ENCODE data around the gene DOK4. TPM values are rescaled to one million over a fixed set of nuclear protein-coding genes. Genes with fewer than 3 reads are reported as not detected.

The DOK4 gene
- total RNA-seq, 1 donor from 2014 or later: 23.2 TPM

DNA sequence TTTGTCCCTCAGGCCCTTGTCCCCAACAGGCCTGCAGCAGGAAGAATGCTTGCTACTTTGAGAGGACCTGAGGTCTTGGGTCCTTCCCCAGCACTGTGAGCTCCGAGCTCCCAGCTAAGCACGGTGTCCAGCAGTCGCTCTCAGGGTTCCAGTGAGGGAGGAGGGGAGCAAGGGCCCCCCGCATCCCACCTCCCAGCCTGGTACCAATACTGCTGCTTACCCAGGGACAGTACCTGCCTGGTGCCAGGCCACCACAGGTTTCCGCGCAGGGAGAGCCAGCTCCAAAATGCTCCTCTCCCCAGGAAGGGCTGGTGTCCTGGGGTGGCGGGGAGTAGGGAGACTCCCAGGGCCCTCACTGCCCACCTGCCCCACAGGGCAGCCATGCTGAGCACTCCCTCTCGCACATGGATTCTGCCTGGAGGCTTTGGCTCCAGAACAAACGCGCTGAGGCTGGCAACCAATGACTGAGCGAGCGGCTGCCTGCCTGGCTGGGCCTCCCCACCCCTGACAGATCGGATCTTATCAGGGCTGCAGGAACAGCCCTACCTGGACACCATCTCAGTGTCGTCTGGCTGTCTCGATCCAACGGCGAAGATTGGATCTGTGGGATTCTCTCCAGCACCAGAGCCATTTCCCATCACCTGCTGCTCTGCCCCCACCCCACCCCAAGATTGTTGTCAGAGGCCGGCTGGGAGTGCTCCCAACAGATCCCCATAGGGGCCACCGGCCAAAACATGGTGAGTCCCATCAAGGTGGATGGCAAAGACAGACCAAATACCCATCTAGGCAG is 2.4 kb downstream of the DOK4 start:
- TF ChIP-seq, protein P1, sequence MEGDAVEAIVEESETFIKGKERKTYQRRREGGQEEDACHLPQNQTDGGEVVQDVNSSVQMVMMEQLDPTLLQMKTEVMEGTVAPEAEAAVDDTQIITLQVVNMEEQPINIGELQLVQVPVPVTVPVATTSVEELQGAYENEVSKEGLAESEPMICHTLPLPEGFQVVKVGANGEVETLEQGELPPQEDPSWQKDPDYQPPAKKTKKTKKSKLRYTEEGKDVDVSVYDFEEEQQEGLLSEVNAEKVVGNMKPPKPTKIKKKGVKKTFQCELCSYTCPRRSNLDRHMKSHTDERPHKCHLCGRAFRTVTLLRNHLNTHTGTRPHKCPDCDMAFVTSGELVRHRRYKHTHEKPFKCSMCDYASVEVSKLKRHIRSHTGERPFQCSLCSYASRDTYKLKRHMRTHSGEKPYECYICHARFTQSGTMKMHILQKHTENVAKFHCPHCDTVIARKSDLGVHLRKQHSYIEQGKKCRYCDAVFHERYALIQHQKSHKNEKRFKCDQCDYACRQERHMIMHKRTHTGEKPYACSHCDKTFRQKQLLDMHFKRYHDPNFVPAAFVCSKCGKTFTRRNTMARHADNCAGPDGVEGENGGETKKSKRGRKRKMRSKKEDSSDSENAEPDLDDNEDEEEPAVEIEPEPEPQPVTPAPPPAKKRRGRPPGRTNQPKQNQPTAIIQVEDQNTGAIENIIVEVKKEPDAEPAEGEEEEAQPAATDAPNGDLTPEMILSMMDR (IDR thresholded peaks at IDR 0.05; ENCODE audit: insufficient read depth, low read length, poor library complexity, severe bottlenecking): no peak
- H3K36me3 ChIP-seq (ENCODE audit: control insufficient read depth, insufficient read depth, low read length): no peaks in the 10 kb centered on the region
- no peaks in the 10 kb centered on the region for H3K27me3 ChIP-seq (ENCODE audit: control insufficient read depth, insufficient read depth, low read length)
- no peak overlapping the region for H3K4me3 ChIP-seq (ENCODE audit: low read depth, low read length)
- no peak for DNase-seq (ENCODE audit: low read depth)

DNA sequence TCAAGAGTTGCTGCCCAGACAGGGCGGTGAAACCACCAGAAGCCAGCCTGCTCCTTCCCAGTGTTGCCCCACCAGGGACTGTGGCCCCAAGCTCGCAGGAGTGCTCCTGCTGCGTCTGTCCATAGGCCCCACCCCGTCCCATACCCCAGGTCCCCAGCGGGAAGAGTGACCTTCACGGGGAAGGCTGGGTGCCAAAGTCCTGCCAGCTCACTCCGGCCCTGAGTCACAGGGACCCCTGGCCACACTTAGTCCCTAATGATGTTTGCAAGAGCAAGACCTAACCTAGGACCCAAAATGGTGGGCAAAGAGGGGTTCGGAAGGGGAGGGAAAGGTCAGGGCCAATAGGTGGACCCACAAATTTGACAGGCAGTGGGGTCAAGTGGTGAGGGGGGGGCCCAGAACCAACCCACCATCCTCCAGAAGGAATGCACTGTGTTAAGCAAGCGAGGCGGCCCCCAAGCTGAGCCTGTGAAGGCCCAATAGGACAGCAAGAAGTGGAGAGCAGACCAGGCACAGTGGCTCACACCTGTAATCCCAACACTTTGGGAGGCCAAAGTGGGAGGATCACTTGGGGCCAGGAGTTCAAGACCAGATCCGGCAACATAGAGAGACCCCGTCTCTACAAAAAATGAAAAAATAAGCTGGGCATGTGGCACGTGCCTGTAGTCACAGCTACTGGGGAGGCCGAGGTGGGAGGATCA is 3.3 kb downstream of the DOK4 start:
- Histone ChIP-seq H3K27me3 (ENCODE audit: control insufficient read depth, insufficient read depth, low read length) (no peaks in the 10 kb centered on the region), H3K36me3 (ENCODE audit: control insufficient read depth, insufficient read depth, low read length) (no peaks in the 10 kb centered on the region), H3K4me3 (ENCODE audit: low read depth, low read length) (no peak overlapping the region)
- TF ChIP-seq, protein P1 (IDR thresholded peaks at IDR 0.05; ENCODE audit: insufficient read depth, low read length, poor library complexity, severe bottlenecking): no peak
- no peak for DNase-seq (ENCODE audit: low read depth)

DNA sequence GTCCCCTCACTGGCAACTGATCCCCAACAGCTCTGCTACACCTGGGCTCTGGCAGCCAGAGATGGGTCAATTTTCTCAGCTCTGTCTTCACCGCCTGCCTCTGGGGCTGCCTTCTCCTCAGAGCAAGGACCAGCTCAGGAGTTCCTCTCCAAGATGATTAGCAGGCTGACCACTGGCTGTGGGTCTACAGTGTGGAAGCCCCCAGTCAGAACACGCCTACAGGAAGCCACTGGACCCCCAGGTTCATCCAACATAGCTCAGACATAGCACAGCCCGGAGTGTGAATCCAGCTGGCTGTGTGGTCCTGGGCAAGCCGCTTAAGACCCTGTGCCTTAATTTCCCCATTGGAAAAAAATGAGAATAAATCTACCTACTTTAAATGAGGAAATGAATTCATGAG is 4.9 kb downstream of the DOK4 start:
- Histone ChIP-seq H3K27me3 (ENCODE audit: control insufficient read depth, insufficient read depth, low read length) (no peaks in the 10 kb centered on the region), H3K36me3 (ENCODE audit: control insufficient read depth, insufficient read depth, low read length) (no peaks in the 10 kb centered on the region), H3K4me3 (ENCODE audit: low read depth, low read length) (no peak overlapping the region)
- TF ChIP-seq, protein P1 (IDR thresholded peaks at IDR 0.05; ENCODE audit: insufficient read depth, low read length, poor library complexity, severe bottlenecking): no peak
- DNase-seq (ENCODE audit: low read depth): no peak

DNA sequence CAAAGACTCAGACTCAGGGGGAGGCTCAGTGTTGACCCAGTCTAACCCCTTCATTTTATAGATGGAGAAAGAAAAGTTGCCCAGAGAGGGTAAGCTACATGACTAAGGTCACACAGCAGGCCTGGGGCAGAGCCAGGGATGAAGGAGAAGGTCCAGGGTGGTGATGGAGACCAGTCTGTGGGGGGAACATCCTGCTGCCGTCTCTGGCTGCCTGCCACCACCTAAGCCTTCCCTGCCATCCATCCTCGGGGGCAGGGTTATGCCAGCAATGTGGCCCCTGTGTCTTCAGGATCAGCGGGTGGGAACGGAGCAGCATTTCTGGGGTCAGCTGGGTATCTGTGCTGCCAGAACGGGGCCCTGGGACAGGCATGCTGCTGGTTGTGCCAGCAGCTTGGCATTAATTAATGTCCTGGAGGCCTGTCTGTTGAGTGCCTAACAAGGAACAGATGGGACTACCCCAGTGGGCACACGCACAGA is 5.5 kb downstream of the DOK4 start:
- TF ChIP-seq, protein P1 (IDR thresholded peaks at IDR 0.05; ENCODE audit: insufficient read depth, low read length, poor library complexity, severe bottlenecking): no peak
- DNase-seq (ENCODE audit: low read depth): no peak
- Histone ChIP-seq H3K4me3 (ENCODE audit: low read depth, low read length) (no peak overlapping the region), H3K27me3 (ENCODE audit: control insufficient read depth, insufficient read depth, low read length) (no peaks in the 10 kb centered on the region), H3K36me3 (ENCODE audit: control insufficient read depth, insufficient read depth, low read length) (no peaks in the 10 kb centered on the region)

DNA sequence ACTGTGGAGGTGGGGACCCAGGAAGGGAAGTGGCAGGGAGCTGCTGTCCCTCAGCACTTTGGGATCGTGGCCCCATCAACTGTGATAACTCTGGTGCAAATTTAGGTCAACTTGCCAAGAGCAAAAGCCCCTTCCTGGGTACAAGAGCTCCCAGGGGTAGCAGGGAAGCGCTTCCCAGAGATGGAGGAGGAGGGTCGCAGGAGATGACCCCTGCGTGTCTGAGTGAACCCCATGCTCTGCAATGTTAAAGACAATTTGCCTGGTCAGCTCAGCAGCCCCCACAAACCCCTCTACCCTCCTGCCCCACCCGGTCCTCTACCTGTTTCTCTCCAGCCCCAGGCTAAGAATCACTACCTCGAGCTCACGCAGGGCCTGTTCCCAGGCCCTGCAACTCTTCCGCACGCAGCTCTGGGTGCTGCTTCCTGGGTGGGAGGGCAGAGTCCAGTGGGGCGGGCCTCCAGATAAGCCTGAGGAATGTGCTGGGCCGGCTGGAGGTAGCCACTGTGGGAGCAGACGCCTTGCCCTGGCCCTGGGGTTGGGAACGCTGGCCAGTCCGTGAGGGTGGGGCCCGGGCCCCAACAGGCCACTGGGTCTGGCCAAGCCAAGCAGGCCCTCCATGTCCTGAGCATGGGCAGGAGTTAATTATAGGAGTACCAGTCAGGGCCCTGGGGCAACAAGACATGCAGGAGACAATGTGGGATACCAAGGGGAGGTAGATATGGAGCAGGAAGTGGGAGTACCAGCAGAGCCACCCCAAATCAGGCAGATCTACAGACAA is 6.1 kb downstream of the DOK4 start:
- peak overlapping the region; percentile 40 for H3K4me3 ChIP-seq (ENCODE audit: low read depth, low read length)
- DNase-seq (ENCODE audit: low read depth): no peak
- no peaks in the 10 kb centered on the region for H3K36me3 ChIP-seq (ENCODE audit: control insufficient read depth, insufficient read depth, low read length)
- no peaks in the 10 kb centered on the region for H3K27me3 ChIP-seq (ENCODE audit: control insufficient read depth, insufficient read depth, low read length)
- TF ChIP-seq, protein P1 (IDR thresholded peaks at IDR 0.05; ENCODE audit: insufficient read depth, low read length, poor library complexity, severe bottlenecking): no peak

Data from kidney epithelial cell (primary cell).